ENCODE data around the gene ZNF532. TPM values are rescaled to one million over a fixed set of nuclear protein-coding genes. Genes with fewer than 3 reads are reported as not detected.
A peak's percentile ranks its signal among the peaks of the same experiment; 100 is the strongest.

Gene ZNF532
- total RNA-seq, 3 donors from 2014 or later = 55.5 to 71.7 (median 62.3) TPM

- Histone ChIP-seq H3K4me1 (no peaks in the 10 kb centered on the region), H3K9me3 (no peaks in the 10 kb centered on the region), H3K4me3 (no peak overlapping the region), H3K27me3 (no peaks in the 10 kb centered on the region), H3K27ac (peak overlapping the region; percentile 67 to 78), H3K36me3 (no peaks in the 10 kb centered on the region)
- TF ChIP-seq CTCF (IDR thresholded peaks at IDR 0.05) = no peak
- no peak for TF ChIP-seq POLR2A (IDR thresholded peaks at IDR 0.05)
- TF ChIP-seq POLR2AphosphoS5 (IDR thresholded peaks at IDR 0.05) = no peak
- peak in 1 of 2 donors; percentile 62 for DNase-seq (ENCODE audit: low spot score in 2 of 2)
- intact Hi-C loops (cut with DNase I; ENCODE audit: low total_unique reads) = no loop called here
Observed at GRCh38 chr18:59005262-59005661, 140.6 kb downstream of the ZNF532 start.

DNA sequence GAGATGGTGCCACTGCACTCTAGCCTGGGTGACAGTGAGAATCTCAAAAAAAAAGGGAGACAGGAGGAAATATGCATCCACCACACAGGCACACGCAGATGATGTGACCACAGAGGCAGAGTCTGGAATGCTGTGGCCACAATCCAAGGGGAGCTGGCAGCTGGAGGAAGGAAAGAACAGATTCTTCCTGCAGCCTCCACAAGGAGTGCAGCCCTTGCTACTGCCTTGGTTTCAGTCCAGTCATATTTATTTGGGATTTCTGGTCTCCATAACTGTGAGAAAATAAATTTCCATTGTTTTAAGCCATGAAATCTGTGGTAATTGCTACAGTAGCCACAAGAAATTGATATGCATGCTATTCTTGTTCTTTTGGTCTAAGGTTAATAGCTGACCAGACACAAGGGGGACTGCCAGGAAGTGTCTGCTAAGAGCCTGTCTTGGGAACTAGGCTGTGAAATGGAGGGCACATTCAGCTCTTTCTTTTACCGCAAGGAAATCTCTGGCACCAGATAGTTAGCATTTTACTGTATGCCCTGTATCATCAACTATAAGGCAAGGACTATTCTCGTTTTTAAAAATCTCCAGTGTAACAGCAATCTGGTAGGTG lies 141.9 kb downstream of the ZNF532 start:
- intact Hi-C loops (cut with DNase I; ENCODE audit: low total_unique reads) = no loop called here
- TF ChIP-seq CTCF (IDR thresholded peaks at IDR 0.05) (no peak), POLR2A (IDR thresholded peaks at IDR 0.05) (no peak)
- no peaks in the 10 kb centered on the region for H3K36me3 ChIP-seq
- H3K4me1 ChIP-seq = no peaks in the 10 kb centered on the region
- H3K4me3 ChIP-seq = no peak overlapping the region
- H3K9me3 ChIP-seq = no peaks in the 10 kb centered on the region
- no peaks in the 10 kb centered on the region for H3K27me3 ChIP-seq
- DNase-seq (ENCODE audit: low spot score in 2 of 2) = no peak
- H3K27ac ChIP-seq = peak overlapping the region; percentile 67 to 78

DNA sequence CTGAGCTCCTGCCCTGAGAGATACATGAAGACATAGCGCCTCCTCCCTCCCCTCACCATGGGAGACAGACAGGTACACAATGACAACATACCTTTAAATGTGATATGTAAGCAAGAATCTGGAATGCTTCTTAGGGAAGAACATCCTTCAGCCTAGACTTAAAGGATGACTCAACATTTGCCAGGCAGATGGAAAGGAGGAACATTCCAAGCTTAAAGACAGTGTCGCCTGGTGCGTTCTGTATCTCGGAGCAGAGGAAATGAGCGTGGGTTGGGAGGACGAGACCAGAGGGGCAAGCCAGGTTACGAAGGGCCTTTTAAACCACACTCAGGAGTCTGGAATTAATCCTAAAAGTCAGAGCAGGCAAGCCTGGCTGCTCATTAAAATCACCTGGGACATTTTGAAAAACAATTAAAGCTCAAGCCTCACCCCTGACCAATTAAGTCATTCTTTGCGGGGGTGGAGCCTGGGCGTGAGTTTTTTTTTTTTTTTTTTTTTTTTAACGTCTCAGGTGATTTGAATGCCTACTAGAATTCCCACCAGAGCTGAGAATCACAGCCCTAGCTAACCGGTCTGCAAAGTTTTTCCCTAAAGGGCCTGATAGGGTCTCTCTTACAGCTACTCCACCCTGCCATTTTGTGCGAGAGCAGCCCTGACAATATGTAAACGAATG lies 143.8 kb downstream of the ZNF532 start:
- peak overlapping the region; percentile 54 to 69 for H3K27ac ChIP-seq
- TF ChIP-seq POLR2AphosphoS5 (IDR thresholded peaks at IDR 0.05) = no peak
- TF ChIP-seq CTCF (IDR thresholded peaks at IDR 0.05) = no peak
- TF ChIP-seq POLR2A (IDR thresholded peaks at IDR 0.05) = no peak
- no peaks in the 10 kb centered on the region for H3K9me3 ChIP-seq
- no peaks in the 10 kb centered on the region for H3K36me3 ChIP-seq
- no peaks in the 10 kb centered on the region for H3K27me3 ChIP-seq
- H3K4me1 ChIP-seq = peaks cover 5 to 9% of the 10 kb centered on the region in 2 donors
- no peak overlapping the region for H3K4me3 ChIP-seq
- peak in 1 of 2 donors; percentile 38 for DNase-seq (ENCODE audit: low spot score in 2 of 2)
- intact Hi-C loops (cut with DNase I; ENCODE audit: low total_unique reads) = no loop called here

GRCh38 chr18:59009846-59010245 lies 145.2 kb downstream of the ZNF532 start:
- H3K4me1 ChIP-seq = peaks cover 5 to 9% of the 10 kb centered on the region in 2 donors
- no peak for DNase-seq (ENCODE audit: low spot score in 2 of 2)
- no peaks in the 10 kb centered on the region for H3K9me3 ChIP-seq
- intact Hi-C loops (cut with DNase I; ENCODE audit: low total_unique reads) = no loop called here
- TF ChIP-seq POLR2A (IDR thresholded peaks at IDR 0.05) (no peak), POLR2AphosphoS5 (IDR thresholded peaks at IDR 0.05) (no peak), CTCF (IDR thresholded peaks at IDR 0.05) (no peak)
- no peaks in the 10 kb centered on the region for H3K27me3 ChIP-seq
- H3K4me3 ChIP-seq = no peak overlapping the region
- peak overlapping the region; percentile 17 to 25 for H3K27ac ChIP-seq
- no peaks in the 10 kb centered on the region for H3K36me3 ChIP-seq

- no peak overlapping the region for H3K4me3 ChIP-seq
- peaks cover 5 to 9% of the 10 kb centered on the region in 2 donors for H3K4me1 ChIP-seq
- H3K27me3 ChIP-seq = no peaks in the 10 kb centered on the region
- DNase-seq (ENCODE audit: low spot score in 2 of 2) = no peak
- H3K9me3 ChIP-seq = no peaks in the 10 kb centered on the region
- intact Hi-C loops (cut with DNase I; ENCODE audit: low total_unique reads) = no loop called here
- no peaks in the 10 kb centered on the region for H3K36me3 ChIP-seq
- no peak overlapping the region for H3K27ac ChIP-seq
- TF ChIP-seq POLR2AphosphoS5 (IDR thresholded peaks at IDR 0.05) (no peak), POLR2A (IDR thresholded peaks at IDR 0.05) (no peak), CTCF (IDR thresholded peaks at IDR 0.05) (no peak)
Observed at GRCh38 chr18:59011289-59011688, 146.6 kb downstream of the ZNF532 start.
